ENCODE data around the gene CPLANE1.

CPLANE1 gene

GRCh38 chr5:37060030-37060429 is 189.1 kb downstream of the CPLANE1 start:
- TF ChIP-seq CTCF (conservative IDR thresholded peaks at IDR 0.05; ENCODE audit: low read length), result no peak
- no peak overlapping the region for H3K4me3 ChIP-seq (ENCODE audit: low read length)
- no peak for DNase-seq (ENCODE audit: low read depth)

GRCh38 chr5:37056762-37057161 is 192.4 kb downstream of the CPLANE1 start:
- DNase-seq (ENCODE audit: low read depth), result no peak
- no peak overlapping the region for H3K4me3 ChIP-seq (ENCODE audit: low read length)
- no peak for TF ChIP-seq CTCF (conservative IDR thresholded peaks at IDR 0.05; ENCODE audit: low read length)

All from AG10803 (cell line).